Measurements from ENCODE around the gene EVC.

Gene EVC

GRCh38 chr4:5758741-5759140, 47.7 kb downstream of the EVC start:
- no peak for DNase-seq

- DNase-seq, result no peak
Observed at GRCh38 chr4:5759236-5760075, 48.5 kb downstream of the EVC start.

- DNase-seq, result no peak
Observed at GRCh38 chr4:5760246-5760645, 49.2 kb downstream of the EVC start.

- no peak for DNase-seq
Observed at GRCh38 chr4:5760936-5761480, 50.0 kb downstream of the EVC start.

- no peak for DNase-seq
Observed at GRCh38 chr4:5770051-5770450, 59.0 kb downstream of the EVC start.

- no peak for DNase-seq
Observed at GRCh38 chr4:5772528-5773270, 61.7 kb downstream of the EVC start.

- DNase-seq, result peak; percentile 17
Observed at GRCh38 chr4:5773271-5773555, 62.2 kb downstream of the EVC start.

GRCh38 chr4:5774416-5775036, 63.5 kb downstream of the EVC start:
- DNase-seq, result no peak

GRCh38 chr4:5776510-5776909, 65.5 kb downstream of the EVC start:
- no peak for DNase-seq

GRCh38 chr4:5780831-5781480, 70.0 kb downstream of the EVC start:
- no peak for DNase-seq

GRCh38 chr4:5781691-5782090, 70.7 kb downstream of the EVC start:
- DNase-seq, result no peak

GRCh38 chr4:5782829-5783476, 72.0 kb downstream of the EVC start:
- DNase-seq, result peak; percentile 56

GRCh38 chr4:5783486-5783885, 72.5 kb downstream of the EVC start:
- no peak for DNase-seq

GRCh38 chr4:5784021-5784420, 73.0 kb downstream of the EVC start:
- no peak for DNase-seq

- no peak for DNase-seq
Observed at GRCh38 chr4:5784960-5785611, 74.1 kb downstream of the EVC start.

- no peak for DNase-seq
Observed at GRCh38 chr4:5785806-5786680, 75.0 kb downstream of the EVC start.

GRCh38 chr4:5787311-5787710, 76.3 kb downstream of the EVC start:
- no peak for DNase-seq

GRCh38 chr4:5788144-5788543, 77.1 kb downstream of the EVC start:
- DNase-seq, result no peak

GRCh38 chr4:5789141-5789540, 78.1 kb downstream of the EVC start:
- DNase-seq, result no peak

GRCh38 chr4:5790546-5790857, 79.5 kb downstream of the EVC start:
- DNase-seq, result no peak

GRCh38 chr4:5791654-5792053, 80.7 kb downstream of the EVC start:
- no peak for DNase-seq
